ENCODE results near the gene ZNF8. TPM values are rescaled to one million over a fixed set of nuclear protein-coding genes. Genes with fewer than 3 reads are reported as not detected.
A peak's percentile ranks its signal among the peaks of the same experiment; 100 is the strongest.
"Not testable (repeated sequence)": the region's sequence is repeated elsewhere in the genome, so short reads cannot be mapped to it uniquely, and the experiment has no call there.

The ZNF8 gene
- total RNA-seq: 1 to 10 TPM; 8.6 to 8.9 TPM

GRCh38 chr19:58278541-58279041, at the start of gene ZNF8:
Gene ZNF8, plus strand, starts transcription at chr19:58278955. Its CDS starts 127 bp downstream, at chr19:58279082.
- Mint-ChIP-seq H3K9me3 (peaks cover 10% of the 10 kb centered on the region), H3K27me3 (no peaks in the 10 kb centered on the region), H3K36me3 (peaks cover 55% of the 10 kb centered on the region), H3K27ac (peak within 1 kb of the TSS; percentile 93), H3K4me1 (peaks cover 19% of the 10 kb centered on the region), H3K4me3 (peak within 1 kb of the TSS; percentile 91)
- DNase-seq: peak; percentile 94
- ATAC-seq (ENCODE audit: low read depth): peak; percentile 99
- POLR2A ChIA-PET: interaction anchor here (0.5 to 1.8 kb wide), 14 partner anchors 9 to 294 kb away, joined by 3 to 14 read pairs (median 4); partner anchors contain the start of genes ZBTB45, ZNF274, ZNF544 and ZNF584

DNA sequence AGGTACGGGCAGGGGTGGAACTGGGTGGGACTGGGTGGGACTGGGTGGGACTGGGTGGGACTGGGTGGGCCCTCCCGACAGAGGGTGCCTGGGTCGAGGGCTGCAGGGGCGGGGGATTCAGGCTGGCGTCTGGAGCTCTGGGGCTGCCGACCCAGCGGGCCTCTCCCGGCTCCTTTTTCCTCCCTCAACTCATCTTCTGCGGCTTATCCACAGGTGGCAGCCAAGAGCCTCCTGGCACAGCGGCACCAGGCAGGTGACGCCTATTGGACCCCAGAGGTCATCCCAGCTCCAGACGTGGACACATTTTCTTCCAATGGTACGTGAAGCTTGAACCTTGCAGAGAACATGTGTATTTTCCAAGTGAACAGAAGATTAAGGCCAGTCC, 49.5 kb upstream of the ZNF8 start:
- Mint-ChIP-seq H3K27ac (peak overlapping the region; percentile 87), H3K27me3 (no peaks in the 10 kb centered on the region), H3K9me3 (peaks cover 31% of the 10 kb centered on the region), H3K4me1 (peaks cover 23% of the 10 kb centered on the region), H3K4me3 (peak overlapping the region; percentile 96), H3K36me3 (peaks cover 49% of the 10 kb centered on the region)
- ATAC-seq (ENCODE audit: low read depth): peak; percentile 37
- POLR2A ChIA-PET: interaction anchor here (0.6 to 1.6 kb wide), 7 partner anchors 22 to 222 kb away, joined by 3 to 7 read pairs (median 3); partner anchors contain the start of genes ZNF132, ZNF274 and ZNF324B
- peak; percentile 44 for DNase-seq

DNA sequence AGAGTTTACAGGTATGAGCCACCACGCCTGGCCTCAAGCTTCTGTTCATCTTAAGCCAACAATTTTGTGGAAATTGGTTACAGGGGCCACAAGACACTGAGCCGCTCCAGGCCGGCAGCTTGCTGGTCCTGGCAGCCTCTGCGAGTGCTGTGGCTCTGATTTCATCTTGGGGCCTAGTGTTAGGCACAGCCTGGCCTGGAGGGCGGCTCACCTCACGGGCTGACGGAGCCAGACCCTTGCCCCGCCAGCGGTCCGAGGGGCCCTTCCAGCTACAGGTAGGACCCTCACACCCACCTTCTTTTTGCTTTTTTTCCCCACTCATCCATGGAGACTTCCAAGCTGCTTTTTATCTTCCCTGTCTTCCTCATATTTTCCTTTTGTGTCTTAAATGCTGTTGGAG, 41.4 kb upstream of the ZNF8 start:
- Mint-ChIP-seq H3K36me3 (peaks cover 93% of the 10 kb centered on the region), H3K4me3 (no peak overlapping the region), H3K4me1 (no peaks in the 10 kb centered on the region), H3K9me3 (peaks cover 34% of the 10 kb centered on the region), H3K27ac (no peak overlapping the region), H3K27me3 (no peaks in the 10 kb centered on the region)
- DNase-seq (no peak), ATAC-seq (ENCODE audit: low read depth) (no peak)
- POLR2A ChIA-PET: interaction anchor here (0.7 to 0.8 kb wide), 2 partner anchors 81 to 233 kb away, joined by 3 to 6 read pairs; no protein-coding TSS in a partner anchor

- no peak for ATAC-seq (ENCODE audit: low read depth)
- H3K27me3 Mint-ChIP-seq: no peaks in the 10 kb centered on the region
- DNase-seq: no peak
- peaks cover 97% of the 10 kb centered on the region for H3K36me3 Mint-ChIP-seq
- H3K4me3 Mint-ChIP-seq: no peak overlapping the region
- H3K27ac Mint-ChIP-seq: no peak overlapping the region
- POLR2A ChIA-PET: no interaction called here
- H3K4me1 Mint-ChIP-seq: no peaks in the 10 kb centered on the region
- peaks cover 37% of the 10 kb centered on the region for H3K9me3 Mint-ChIP-seq
These were observed 35.4 kb upstream of the ZNF8 start for GRCh38 chr19:58243351-58243750.

DNA sequence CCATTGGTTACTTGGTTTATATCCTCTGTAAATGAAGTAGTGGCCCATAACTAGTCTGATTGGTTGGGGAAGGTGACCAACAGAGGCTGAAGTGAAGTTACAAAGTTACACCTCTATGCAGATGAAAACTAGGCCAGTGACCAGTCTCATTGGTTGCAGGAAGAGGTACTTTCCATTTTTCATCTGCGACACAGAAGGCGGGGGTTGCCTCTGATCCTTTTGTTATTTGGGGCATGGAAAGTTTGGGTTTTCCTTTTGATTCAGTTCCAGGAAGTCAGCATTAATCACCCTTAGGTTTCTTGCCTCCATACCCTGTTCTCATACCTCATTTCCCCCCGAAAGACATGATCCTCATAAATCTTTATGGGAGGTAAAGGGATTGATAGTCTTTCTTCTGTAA, 29.9 kb upstream of the ZNF8 start:
- Mint-ChIP-seq H3K4me3 (no peak overlapping the region), H3K27me3 (no peaks in the 10 kb centered on the region), H3K9me3 (peaks cover 42% of the 10 kb centered on the region), H3K4me1 (no peaks in the 10 kb centered on the region), H3K27ac (no peak overlapping the region), H3K36me3 (peaks cover 98% of the 10 kb centered on the region)
- DNase-seq (no peak), ATAC-seq (ENCODE audit: low read depth) (no peak)
- POLR2A ChIA-PET: no interaction called here

DNA sequence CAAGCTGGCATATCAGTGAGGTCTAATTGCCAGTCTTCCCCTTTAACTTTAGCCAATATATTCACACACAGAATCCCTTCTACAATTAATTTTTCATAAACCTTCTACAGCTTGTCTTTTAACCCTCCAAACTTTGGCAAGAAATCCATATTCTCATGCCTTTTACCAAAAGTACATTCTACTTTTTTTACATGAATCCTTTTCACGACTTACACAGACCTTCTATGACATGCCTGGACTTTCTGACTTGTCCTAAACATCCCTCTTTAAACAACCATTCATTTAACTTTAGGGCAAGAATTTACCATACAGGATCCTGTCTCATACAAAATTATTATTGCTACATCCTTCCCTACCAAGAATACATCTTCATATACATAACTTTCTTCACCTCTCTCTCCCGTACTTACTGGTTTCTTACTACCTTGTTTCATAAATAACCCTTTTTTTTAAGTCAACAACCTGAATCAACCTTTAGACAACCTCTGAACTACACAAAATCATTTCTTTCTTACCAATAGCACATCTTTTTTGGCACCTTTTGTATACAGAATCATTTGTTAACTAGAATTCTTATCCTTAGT, 26.6 kb upstream of the ZNF8 start:
- ATAC-seq (ENCODE audit: low read depth) (no peak), DNase-seq (no peak)
- no peaks in the 10 kb centered on the region for H3K4me1 Mint-ChIP-seq
- POLR2A ChIA-PET: no interaction called here
- H3K9me3 Mint-ChIP-seq: peaks cover 36% of the 10 kb centered on the region
- no peak overlapping the region for H3K4me3 Mint-ChIP-seq
- H3K27ac Mint-ChIP-seq: no peak overlapping the region
- H3K36me3 Mint-ChIP-seq: peaks cover 99% of the 10 kb centered on the region
- no peaks in the 10 kb centered on the region for H3K27me3 Mint-ChIP-seq

DNA sequence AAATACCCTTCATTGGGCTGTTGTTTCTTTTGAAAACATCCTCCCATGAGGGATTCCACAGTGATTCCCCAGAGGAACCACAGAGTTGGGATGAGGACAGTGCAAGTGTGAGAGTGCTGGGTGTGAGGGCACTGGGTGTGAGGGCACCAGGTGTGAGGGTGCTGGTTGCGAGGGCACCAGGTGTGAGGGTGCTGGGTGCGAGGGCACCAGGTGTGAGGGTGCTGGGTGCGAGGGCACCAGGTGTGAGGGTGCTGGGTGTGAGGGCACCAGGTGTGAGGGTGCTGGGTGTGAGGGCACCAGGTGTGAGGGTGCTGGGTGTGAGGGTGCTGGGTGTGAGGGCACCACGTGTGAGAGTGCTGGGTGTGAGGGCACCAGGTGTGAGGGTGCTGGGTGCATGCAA, 20.5 kb upstream of the ZNF8 start:
- H3K9me3 Mint-ChIP-seq: peaks cover 41% of the 10 kb centered on the region
- POLR2A ChIA-PET; DNase-seq; H3K4me3 Mint-ChIP-seq; H3K4me1 Mint-ChIP-seq; H3K27ac Mint-ChIP-seq; ATAC-seq (ENCODE audit: low read depth); H3K27me3 Mint-ChIP-seq: not testable (repeated sequence)
- peaks cover 98% of the 10 kb centered on the region for H3K36me3 Mint-ChIP-seq

DNA sequence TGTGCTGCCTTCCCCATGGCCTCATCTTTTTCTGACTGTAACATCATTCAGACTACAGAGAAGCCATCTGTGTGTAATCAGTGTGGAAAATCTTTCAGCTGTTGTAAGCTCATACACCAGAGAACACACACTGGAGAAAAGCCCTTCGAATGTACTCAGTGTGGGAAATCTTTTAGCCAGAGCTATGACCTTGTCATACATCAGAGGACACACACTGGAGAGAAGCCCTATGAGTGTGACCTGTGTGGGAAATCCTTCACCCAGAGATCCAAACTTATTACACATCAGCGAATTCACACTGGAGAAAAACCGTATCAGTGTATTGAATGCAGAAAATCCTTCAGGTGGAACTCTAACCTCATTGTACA, 17.2 kb upstream of the ZNF8 start:
- no peak for ATAC-seq (ENCODE audit: low read depth)
- peaks cover 88% of the 10 kb centered on the region for H3K36me3 Mint-ChIP-seq

DNA sequence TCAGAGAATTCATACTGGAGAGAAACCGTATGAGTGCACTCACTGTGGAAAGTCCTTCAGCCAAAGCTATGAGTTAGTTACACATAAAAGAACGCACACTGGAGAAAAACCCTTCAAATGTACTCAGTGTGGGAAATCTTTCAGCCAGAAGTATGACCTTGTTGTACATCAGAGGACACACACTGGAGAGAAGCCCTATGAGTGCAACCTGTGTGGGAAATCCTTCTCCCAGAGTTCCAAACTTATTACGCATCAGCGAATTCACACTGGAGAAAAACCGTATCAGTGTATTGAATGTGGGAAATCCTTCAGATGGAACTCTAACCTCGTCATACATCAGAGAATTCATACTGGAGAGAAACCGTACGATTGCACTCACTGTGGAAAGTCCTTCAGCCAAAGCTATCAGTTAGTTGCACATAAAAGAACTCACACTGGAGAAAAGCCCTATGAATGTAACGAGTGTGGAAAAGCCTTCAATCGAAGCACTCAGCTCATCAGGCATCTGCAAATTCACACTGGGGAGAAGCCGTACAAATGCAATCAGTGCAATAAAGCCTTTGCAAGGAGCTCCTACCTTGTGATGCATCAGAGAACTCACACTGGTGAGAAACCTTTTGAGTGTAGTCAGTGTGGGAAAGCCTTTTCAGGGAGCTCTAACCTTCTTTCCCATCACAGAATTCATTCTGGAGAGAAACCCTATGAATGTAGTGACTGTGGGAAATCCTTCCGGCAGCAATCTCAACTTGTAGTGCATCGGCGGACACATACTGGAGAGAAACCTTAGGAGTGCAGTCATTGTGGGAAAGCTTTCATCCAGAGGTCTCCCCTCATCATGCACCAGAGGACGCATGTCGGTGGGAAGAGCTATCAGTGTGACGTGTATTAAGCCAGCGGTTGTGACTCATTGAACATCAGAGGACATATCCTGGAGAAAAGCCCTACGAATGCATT, 16.5 kb upstream of the ZNF8 start:
- Mint-ChIP-seq H3K36me3 (peaks cover 87% of the 10 kb centered on the region), H3K4me3 (no peak overlapping the region), H3K27ac (no peak overlapping the region), H3K4me1 (no peaks in the 10 kb centered on the region), H3K27me3 (no peaks in the 10 kb centered on the region), H3K9me3 (peaks cover 36% of the 10 kb centered on the region)
- POLR2A ChIA-PET: interaction anchor here (0.8 kb wide), 1 partner anchor 58 kb away, joined by 3 read pairs; no protein-coding TSS in a partner anchor
- ATAC-seq (ENCODE audit: low read depth): no peak
- DNase-seq: no peak

More for the DNA sequence above, 17.2 kb upstream of the ZNF8 start:
- DNase-seq: no peak
- H3K27me3 Mint-ChIP-seq: no peaks in the 10 kb centered on the region
- POLR2A ChIA-PET: no interaction called here
- no peaks in the 10 kb centered on the region for H3K4me1 Mint-ChIP-seq
- peaks cover 35% of the 10 kb centered on the region for H3K9me3 Mint-ChIP-seq
- no peak overlapping the region for H3K4me3 Mint-ChIP-seq
- no peak overlapping the region for H3K27ac Mint-ChIP-seq

DNA sequence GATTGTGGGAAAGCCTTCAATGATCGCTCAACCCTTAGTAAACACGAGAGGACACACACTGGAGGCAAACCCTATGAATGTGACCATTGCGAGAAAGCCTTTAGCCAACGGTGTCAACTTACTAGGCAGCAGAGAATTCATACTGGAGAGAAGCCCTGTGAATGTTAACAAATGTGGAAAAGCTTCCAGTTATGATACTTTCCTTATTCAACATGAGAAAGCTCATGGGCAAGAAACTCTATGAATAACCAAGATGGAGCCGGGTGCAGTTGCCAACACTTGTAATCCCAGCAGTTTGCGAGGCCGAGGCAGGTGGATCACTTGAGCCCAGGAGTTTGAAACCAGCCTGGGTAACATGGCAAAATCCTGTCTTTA, 15.8 kb upstream of the ZNF8 start:
- peaks cover 31% of the 10 kb centered on the region for H3K9me3 Mint-ChIP-seq
- H3K27ac Mint-ChIP-seq: no peak overlapping the region
- H3K4me1 Mint-ChIP-seq: no peaks in the 10 kb centered on the region
- peaks cover 80% of the 10 kb centered on the region for H3K36me3 Mint-ChIP-seq
- no peaks in the 10 kb centered on the region for H3K27me3 Mint-ChIP-seq
- no peak for ATAC-seq (ENCODE audit: low read depth)
- POLR2A ChIA-PET: interaction anchor here (0.8 kb wide), 1 partner anchor 58 kb away, joined by 3 read pairs; no protein-coding TSS in a partner anchor
- no peak overlapping the region for H3K4me3 Mint-ChIP-seq
- DNase-seq: no peak

GRCh38 chr19:58265100-58265499, 13.7 kb upstream of the ZNF8 start:
- POLR2A ChIA-PET: no interaction called here
- no peak for DNase-seq

GRCh38 chr19:58268344-58268743, 10.4 kb upstream of the ZNF8 start:
- ATAC-seq (ENCODE audit: low read depth) (no peak), DNase-seq (no peak)
- Mint-ChIP-seq H3K4me3 (no peak overlapping the region), H3K4me1 (no peaks in the 10 kb centered on the region), H3K27ac (no peak overlapping the region), H3K36me3 (peaks cover 67% of the 10 kb centered on the region), H3K9me3 (peaks cover 20% of the 10 kb centered on the region), H3K27me3 (no peaks in the 10 kb centered on the region)
- POLR2A ChIA-PET: no interaction called here

More at GRCh38 chr19:58265100-58265499, 13.7 kb upstream of the ZNF8 start:
- Mint-ChIP-seq H3K27me3 (no peaks in the 10 kb centered on the region), H3K4me1 (no peaks in the 10 kb centered on the region), H3K9me3 (peaks cover 25% of the 10 kb centered on the region), H3K27ac (no peak overlapping the region), H3K4me3 (no peak overlapping the region), H3K36me3 (peaks cover 70% of the 10 kb centered on the region)
- ATAC-seq (ENCODE audit: low read depth): no peak

- Mint-ChIP-seq H3K4me3 (no peak overlapping the region), H3K4me1 (peaks cover 6% of the 10 kb centered on the region), H3K27ac (no peak overlapping the region), H3K9me3 (peaks cover 14% of the 10 kb centered on the region), H3K27me3 (no peaks in the 10 kb centered on the region), H3K36me3 (peaks cover 62% of the 10 kb centered on the region)
- DNase-seq (no peak), ATAC-seq (ENCODE audit: low read depth) (no peak)
- POLR2A ChIA-PET: no interaction called here
These were observed 4.0 kb upstream of the ZNF8 start for GRCh38 chr19:58274771-58275201.

Measured in activated naive CD8-positive, alpha-beta T cell treated with anti-CD3 and anti-CD28 coated beads, Interleukin-2, amount 10 ng/mL, durations not matched to agents 7 days and 5 days (primary cell).